Hepatocyte (in vitro differentiated cells): ENCODE results near the gene SHROOM3.

Source experiments
- CTCF ChIP-seq: fragments of 200-600 bp; sonication (generic); IDR thresholded peaks from 2 replicates; pipeline ENCODE4 v1.5.1; 2016; ENCODE audit warnings: antibody characterized with exemption, mild to moderate bottlenecking; ENCODE audit not compliant: poor library complexity
- EZH2 ChIP-seq: fragments of 200-600 bp; sonication (generic); IDR thresholded peaks from 2 replicates; pipeline ENCODE4 v1.6.1; 2016; ENCODE audit warnings: antibody characterized with exemption, mild to moderate bottlenecking, borderline replicate concordance
- EZH2phosphoT487 ChIP-seq: fragments of 200-600 bp; sonication (generic); IDR thresholded peaks from one replicate; pipeline ENCODE4 v1.6.1; 2018; ENCODE audit warnings: antibody characterized with exemption, mild to moderate bottlenecking, low read depth, moderate library complexity; ENCODE audit not compliant: unreplicated experiment, severe bottlenecking

GRCh38 chr4:76546759-76547742, 112.0 kb downstream of the SHROOM3 start:
- TF ChIP-seq EZH2phosphoT487, result no peak
- TF ChIP-seq CTCF, result no peak
- TF ChIP-seq EZH2, result no peak
